ENCODE data around the gene HIKESHI. TPM values are rescaled to one million over a fixed set of nuclear protein-coding genes. Genes with fewer than 3 reads are reported as not detected.

HIKESHI gene
- total RNA-seq, 2 donors from 2014 or later = 67.5 to 76.3 TPM

GRCh38 chr11:86365546-86365945 lies 63.5 kb downstream of the HIKESHI start:
- Histone ChIP-seq H3K4me1 (ENCODE audit: control insufficient read depth, insufficient read depth, low read length) (no peaks in the 10 kb centered on the region), H3K4me3 (ENCODE audit: low read length) (no peak overlapping the region), H3K36me3 (ENCODE audit: control insufficient read depth, insufficient read depth, low read length) (no peaks in the 10 kb centered on the region), H3K27ac (ENCODE audit: low read depth, low read length) (no peak overlapping the region), H3K27me3 (ENCODE audit: control insufficient read depth, insufficient read depth, low read length, poor library complexity, severe bottlenecking) (no peaks in the 10 kb centered on the region), H3K9me3 (ENCODE audit: control insufficient read depth, low read length) (peaks cover 12% of the 10 kb centered on the region), H3K9ac (ENCODE audit: extremely low read depth, low read length, poor library complexity, severe bottlenecking) (no peak overlapping the region)
- no peak overlapping the region for H3K27ac Mint-ChIP-seq
- WGBS, 2 experiments (ENCODE audit: insufficient coverage in 1 of 2, insufficient read length in 1 of 2) = 100% methylated on average over 1 to 2 of the region's 2 CpGs
- peaks cover 3% of the 10 kb centered on the region for H3K36me3 Mint-ChIP-seq (ENCODE audit: low read depth)
- H3K27me3 Mint-ChIP-seq (ENCODE audit: insufficient read depth) = no peaks in the 10 kb centered on the region
- peaks cover 3% of the 10 kb centered on the region for H3K4me1 Mint-ChIP-seq
- peaks cover 12% of the 10 kb centered on the region for H3K9me3 Mint-ChIP-seq
- DNase-seq = no peak
- H3K4me3 Mint-ChIP-seq = no peak overlapping the region
- no peak for TF ChIP-seq CTCF (conservative IDR thresholded peaks at IDR 0.05)

- Histone ChIP-seq H3K4me3 (ENCODE audit: low read length) (no peak overlapping the region), H3K27ac (ENCODE audit: low read depth, low read length) (no peak overlapping the region), H3K9me3 (ENCODE audit: control insufficient read depth, low read length) (no peaks in the 10 kb centered on the region), H3K27me3 (ENCODE audit: control insufficient read depth, insufficient read depth, low read length, poor library complexity, severe bottlenecking) (no peaks in the 10 kb centered on the region), H3K9ac (ENCODE audit: extremely low read depth, low read length, poor library complexity, severe bottlenecking) (no peak overlapping the region), H3K4me1 (ENCODE audit: control insufficient read depth, insufficient read depth, low read length) (no peaks in the 10 kb centered on the region), H3K36me3 (ENCODE audit: control insufficient read depth, insufficient read depth, low read length) (no peaks in the 10 kb centered on the region)
- Mint-ChIP-seq H3K27ac (no peak overlapping the region), H3K4me3 (no peak overlapping the region), H3K36me3 (ENCODE audit: low read depth) (no peaks in the 10 kb centered on the region), H3K4me1 (peaks cover 5% of the 10 kb centered on the region), H3K27me3 (ENCODE audit: insufficient read depth) (peaks cover 4% of the 10 kb centered on the region), H3K9me3 (peaks cover 10% of the 10 kb centered on the region)
- WGBS, 2 experiments (ENCODE audit: insufficient coverage in 1 of 2, insufficient read length in 1 of 2) = 91 to 94% methylated on average over 7 of the region's 7 CpGs
- DNase-seq = no peak
- no peak for TF ChIP-seq CTCF (conservative IDR thresholded peaks at IDR 0.05)
Observed at GRCh38 chr11:86369668-86370067, 67.6 kb downstream of the HIKESHI start.

GRCh38 chr11:86370171-86370570 lies 68.1 kb downstream of the HIKESHI start:
- no peak overlapping the region for H3K9ac ChIP-seq (ENCODE audit: extremely low read depth, low read length, poor library complexity, severe bottlenecking)
- DNase-seq = no peak
- Mint-ChIP-seq H3K36me3 (ENCODE audit: low read depth) (no peaks in the 10 kb centered on the region), H3K4me1 (peaks cover 7% of the 10 kb centered on the region), H3K4me3 (no peak overlapping the region), H3K9me3 (peaks cover 12% of the 10 kb centered on the region), H3K27ac (no peak overlapping the region), H3K27me3 (ENCODE audit: insufficient read depth) (peaks cover 5% of the 10 kb centered on the region)
- no peaks in the 10 kb centered on the region for H3K4me1 ChIP-seq (ENCODE audit: control insufficient read depth, insufficient read depth, low read length)
- no peaks in the 10 kb centered on the region for H3K36me3 ChIP-seq (ENCODE audit: control insufficient read depth, insufficient read depth, low read length)
- no peaks in the 10 kb centered on the region for H3K9me3 ChIP-seq (ENCODE audit: control insufficient read depth, low read length)
- H3K4me3 ChIP-seq (ENCODE audit: low read length) = no peak overlapping the region
- 70 to 79% methylated on average over 2 to 4 of the region's 4 CpGs for WGBS, 2 experiments (ENCODE audit: insufficient coverage in 1 of 2, insufficient read length in 1 of 2)
- no peak for TF ChIP-seq CTCF (conservative IDR thresholded peaks at IDR 0.05)
- no peak overlapping the region for H3K27ac ChIP-seq (ENCODE audit: low read depth, low read length)
- H3K27me3 ChIP-seq (ENCODE audit: control insufficient read depth, insufficient read depth, low read length, poor library complexity, severe bottlenecking) = no peaks in the 10 kb centered on the region

Measured in endodermal cell (in vitro differentiated cells).